NCI-H128 (cell line): ENCODE data around the gene KMT2C.
"Not testable (repeated sequence)": the region's sequence is repeated elsewhere in the genome, so short reads cannot be mapped to it uniquely, and the experiment has no call there.

Experiments used
- DNase-seq: peaks from one replicate; lab custom pipeline; 2025; ENCODE audit not compliant: unreplicated experiment; lab: John Stamatoyannopoulos, UW

KMT2C gene

DNA sequence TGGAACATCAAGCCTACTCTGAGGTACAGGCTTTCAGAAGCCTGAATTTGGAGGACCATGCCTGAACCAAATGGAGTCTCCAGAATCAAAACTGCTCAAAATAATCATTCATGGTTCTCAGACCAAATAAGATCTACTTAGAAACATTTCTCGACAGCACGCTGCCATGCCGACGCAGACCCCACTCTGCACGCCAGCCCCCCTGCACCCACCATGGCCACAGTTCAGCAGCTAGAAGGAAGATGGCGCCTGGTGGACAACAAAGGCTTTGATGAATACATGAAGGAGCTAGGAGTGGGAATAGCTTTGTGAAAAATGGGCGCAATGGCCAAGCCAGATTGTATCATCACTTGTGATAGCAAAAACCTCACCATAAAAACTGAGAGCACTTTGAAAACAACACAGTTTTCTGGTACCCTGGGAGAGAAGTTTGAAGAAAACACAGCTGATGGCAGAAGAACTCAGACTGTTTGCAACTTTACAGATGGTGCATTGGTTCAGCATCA lies 6.6 kb upstream of the KMT2C start:
- DNase-seq: no peak

DNA sequence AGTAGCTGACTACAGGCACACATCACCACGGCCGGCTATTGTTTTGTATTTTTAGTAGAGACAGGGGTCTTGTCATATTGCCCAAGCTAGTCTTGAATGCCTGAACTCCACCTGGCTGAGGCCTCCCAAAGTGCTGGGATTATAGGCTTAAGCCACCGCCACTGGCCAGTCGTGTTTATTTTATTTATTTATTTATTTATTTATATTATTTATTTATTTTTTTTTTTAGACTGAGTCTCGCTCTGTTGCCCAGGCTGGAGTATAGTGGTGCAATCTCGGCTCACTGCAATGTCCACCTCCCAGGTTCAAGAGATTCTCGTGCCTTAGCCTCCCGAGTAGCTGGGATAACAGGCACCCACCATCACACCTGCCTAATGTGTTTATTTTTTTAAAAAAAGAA lies 6.0 kb upstream of the KMT2C start:
- DNase-seq: not testable (repeated sequence)

DNA sequence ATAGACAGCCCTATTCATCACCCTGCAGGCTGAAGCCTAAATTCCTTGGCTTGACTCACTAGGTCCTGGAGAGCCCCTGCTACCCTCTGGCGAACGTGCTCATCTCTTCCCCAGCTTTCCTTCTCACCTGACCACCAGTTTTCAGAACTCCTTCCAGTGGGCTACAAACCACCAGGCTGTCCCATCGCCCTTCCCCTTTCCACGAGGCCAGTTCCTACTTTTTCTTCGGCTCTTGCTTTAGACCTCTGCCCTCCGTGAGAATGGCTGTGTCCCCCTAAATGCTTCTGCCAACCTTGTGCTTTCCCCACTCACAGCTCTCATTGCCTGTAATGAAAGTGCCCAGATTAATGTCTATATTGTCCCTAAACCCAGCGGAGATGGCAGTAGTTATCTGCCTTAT lies 5.4 kb upstream of the KMT2C start:
- not testable (repeated sequence) for DNase-seq

DNA sequence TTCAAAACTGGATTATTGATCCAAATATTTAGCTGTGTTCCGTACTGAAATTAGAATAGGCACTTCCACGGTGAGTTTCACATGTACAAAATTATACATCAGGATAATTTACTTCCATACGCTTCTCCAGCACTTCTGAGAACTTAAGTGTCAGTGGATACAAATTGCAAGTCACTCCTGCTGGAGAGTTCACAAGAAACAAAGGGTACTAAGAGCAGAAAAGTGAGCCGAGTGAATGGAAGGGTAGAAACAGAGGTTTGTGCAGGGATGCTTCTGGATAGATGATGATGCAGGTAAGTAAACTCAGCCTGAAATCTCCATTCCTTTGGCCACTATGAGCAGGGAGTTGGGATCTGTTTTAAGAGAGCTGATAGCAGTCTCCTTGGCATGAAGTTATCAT lies 2.2 kb upstream of the KMT2C start:
- DNase-seq: not testable (repeated sequence)

DNA sequence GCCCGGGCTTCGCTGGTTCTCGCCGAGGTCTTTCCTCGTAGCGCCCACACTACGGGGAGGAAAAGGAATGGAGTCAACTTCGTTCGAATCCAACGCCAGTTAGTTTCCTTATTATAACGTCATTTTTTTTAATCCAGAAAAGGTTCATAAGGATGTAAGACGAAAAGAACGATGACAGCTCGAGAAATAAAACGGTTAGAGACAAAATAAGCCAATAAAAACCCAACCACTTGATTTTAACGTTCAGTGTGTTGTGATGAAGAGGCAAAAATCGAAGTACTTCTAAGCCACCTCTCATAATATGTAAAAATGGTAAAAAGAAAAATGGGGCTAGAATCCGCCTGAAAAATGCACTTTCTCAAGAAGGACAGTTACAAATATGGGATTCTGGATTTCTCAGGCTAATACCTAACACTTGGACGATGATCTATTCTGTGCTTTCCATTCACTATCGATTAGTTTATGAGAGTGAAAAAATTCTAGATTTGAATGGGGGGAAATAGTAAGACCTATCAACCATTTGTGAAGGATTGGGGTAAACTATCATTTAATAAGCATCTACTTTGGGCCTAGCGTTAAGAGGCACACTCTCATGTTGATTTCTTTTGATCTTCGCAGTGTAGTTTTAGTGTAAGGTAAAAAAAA lies 1.2 kb upstream of the KMT2C start:
- not testable (repeated sequence) for DNase-seq

DNA sequence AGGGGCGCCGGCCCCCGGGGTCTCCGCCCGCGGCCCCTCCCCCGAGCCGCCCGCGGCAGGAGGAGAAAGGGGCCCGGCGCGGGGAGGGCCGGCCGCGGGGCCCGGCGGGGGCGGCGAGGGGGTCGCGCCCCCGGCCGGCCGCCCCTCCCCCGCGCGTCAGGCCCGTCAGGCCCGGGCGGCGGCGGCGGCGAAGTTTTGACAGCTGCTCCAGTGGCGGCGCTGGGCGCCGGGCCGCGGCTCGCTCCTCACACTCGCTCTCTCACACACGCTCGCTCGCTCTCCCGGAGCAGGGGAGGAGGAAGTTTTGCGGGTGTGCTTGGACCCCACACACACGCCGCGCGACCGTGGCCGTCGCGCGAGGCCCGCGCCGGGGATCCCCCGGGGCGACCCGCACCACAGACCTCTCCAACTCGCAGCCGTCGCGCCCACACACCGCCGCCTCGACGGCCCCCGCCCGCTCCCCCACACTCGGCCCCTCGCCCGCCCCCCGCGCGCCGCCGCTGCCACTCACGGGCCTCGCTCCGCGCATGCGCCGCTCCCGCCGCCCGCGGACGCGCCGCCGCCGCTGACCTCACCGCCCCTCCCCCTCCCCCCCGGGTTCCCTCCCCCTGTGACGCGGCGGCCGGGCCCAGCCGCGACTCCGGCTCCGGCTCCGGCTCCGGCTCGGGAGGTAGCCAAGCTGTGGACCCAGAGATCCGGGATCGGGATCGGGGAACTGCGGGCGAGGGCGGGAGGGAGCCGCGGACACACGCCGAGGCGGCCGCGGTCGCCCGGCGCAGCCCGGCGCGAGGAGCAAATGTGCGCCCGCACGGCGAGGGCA lies 518 bp upstream of the KMT2C start:
- peak; percentile 73 for DNase-seq

DNA sequence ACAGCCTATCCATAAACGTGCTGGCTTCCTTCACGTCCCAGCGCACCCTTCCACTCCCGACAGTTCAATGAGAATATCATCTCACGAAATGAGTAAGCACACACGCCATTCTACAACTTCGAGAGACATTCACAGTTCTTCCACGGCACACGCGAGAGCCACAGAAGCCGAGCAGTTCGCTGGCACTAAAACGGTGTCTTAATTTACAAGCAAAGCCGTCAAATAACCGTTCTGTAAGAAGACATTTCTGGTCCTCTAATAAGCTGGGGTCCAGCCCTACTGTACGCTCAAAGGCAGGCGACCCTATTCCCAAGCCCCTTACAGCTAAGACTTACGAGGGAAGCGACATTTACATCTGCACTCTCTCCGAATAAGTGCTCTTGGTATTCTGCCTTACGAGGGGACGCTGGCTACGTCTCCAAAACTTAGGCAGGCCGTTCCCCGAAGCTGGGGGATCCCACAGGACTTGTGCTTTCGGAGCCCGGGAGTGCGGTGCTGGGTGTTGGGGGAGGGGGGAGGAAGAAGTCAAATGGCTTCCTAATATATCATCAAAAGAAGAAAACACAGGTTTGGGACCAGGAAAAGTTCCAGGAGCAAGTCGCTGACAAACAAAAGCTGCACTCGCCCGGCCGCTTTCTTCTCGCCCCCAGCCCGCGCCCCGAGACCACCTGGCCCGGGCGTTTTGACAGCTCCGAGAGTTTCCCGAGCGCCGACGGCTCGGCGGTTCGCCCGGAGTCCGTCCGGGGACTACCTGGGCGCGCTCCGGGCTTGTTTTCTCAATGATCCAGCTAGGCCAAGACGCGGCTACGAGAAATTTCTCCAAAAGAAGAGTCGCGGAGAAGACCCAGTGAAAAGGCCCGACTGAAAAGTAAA lies 1.1 kb downstream of the KMT2C start:
- DNase-seq: not testable (repeated sequence)

DNA sequence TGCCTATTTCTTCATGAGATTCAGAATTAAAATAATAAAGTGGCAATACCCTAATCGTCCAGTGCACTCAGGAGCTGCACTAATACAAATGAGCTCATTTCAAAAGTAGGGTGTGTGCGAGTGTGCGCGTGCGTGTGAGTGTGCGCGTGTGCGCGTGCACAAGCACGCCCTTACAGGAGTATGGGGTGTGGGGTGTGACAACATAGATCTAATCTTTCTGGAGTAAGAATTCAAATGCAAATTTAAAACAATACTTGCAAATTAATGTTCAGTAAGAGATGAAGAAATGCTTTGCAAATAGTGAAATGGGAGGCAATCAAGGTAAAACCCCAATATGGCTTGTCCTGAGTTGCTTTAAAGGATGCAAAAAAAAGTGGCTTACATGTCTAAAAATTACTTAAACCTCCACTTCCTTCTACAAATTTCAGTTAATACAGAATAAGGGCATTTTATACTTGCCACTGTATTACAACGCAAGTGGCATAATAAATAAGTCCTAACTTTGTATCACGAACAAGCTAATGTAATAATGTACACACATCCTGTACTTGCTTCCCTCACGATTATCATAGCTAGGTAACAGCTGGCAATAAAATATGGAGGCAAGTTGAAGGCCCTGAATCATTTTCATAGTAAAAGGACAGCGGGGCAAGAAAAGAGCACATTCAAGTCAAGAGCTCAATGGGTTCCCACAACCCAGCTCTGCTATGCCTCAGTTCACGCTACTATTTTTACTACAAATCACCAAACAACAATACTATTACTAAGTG lies 1.9 kb downstream of the KMT2C start:
- not testable (repeated sequence) for DNase-seq

DNA sequence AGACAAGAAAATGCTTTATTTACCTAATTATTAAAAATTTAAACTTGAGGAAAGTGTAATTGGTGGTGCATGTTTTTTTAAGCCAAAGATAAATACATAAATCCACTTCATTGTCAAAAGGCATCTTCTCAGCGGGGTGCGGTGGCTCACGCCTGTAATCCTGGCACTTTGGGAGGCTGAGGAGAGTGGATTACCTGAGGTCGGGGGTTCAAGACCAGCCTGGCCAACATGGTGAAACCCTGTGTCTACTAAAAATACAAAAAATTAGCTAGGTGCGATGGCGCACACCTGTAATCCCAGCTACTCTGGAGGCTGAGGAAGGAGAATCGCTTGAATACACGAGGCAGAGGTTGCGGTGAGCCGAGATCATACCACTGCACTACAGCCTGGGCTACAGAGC lies 3.1 kb downstream of the KMT2C start:
- DNase-seq: not testable (repeated sequence)

DNA sequence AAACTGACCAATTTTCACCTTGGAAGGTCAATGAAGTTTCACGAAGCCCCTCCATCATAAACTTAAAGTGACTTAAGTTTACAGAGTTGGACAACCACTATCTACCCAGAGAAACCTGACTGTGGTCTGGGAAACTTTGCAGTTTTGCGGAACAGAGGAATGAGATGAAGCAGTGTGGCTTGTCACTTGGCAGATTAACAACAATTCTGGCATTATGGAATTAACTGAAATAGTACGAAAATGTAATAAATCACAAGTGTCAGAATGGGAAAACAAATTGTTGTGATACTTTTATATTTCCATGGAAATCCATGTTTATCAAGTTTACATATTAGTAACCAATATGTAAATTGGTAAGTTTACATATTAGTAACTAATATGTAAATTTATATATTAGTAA lies 4.9 kb downstream of the KMT2C start:
- no peak for DNase-seq

DNA sequence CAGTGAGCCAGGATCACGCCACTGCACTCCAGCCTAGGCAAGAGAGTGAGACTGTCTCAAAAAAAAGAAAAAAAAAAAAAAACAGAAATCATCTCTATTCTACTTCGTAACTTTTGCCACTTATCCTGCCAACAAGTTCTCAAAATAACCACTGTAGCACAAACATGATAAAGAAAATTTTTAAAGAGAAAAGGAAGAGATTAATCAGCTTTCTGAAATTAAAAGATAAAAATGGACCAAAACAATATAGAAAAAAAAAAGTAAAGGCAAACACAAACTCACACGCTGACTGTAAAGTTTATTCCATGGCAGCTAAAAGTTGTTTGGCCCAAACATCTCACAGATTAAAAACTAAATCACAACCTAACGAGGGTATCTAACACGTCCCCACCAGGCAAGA lies 5.7 kb downstream of the KMT2C start:
- DNase-seq: not testable (repeated sequence)

DNA sequence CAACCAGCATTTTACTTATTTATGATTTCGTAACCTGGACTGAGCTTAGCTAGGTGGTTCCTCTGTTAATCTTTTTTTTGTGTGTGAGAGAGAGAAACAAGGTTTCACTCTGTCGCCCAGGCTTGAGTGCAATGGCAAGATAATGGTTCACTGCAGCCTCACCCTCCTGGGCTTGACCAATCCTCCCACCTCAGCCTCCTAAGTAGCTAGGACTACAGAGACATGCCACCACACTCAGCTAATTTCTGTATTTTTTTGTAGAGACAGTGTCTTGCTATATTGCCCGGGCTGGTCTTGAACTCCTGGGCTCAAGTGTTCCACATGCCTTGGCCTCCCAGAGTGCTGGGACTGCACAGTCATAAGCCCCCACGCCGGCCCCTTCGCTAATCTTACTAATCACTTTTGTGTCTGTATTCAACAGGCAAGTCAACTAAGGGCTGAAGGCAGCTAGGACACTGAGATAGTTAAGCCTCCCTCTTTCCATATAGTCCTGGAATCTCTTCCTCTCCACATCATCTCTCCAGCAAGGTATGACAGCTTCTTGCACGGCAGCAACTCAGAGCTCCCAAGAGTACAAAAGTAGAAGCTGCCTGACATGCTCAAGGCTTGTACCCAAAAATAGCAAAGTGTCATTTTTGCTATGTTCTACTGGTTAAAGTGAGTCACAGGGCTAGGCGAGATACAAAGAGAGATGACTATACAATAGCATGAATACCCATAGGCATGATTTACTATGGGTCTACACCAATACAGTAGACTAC lies 11.3 kb downstream of the KMT2C start:
- DNase-seq: no peak

DNA sequence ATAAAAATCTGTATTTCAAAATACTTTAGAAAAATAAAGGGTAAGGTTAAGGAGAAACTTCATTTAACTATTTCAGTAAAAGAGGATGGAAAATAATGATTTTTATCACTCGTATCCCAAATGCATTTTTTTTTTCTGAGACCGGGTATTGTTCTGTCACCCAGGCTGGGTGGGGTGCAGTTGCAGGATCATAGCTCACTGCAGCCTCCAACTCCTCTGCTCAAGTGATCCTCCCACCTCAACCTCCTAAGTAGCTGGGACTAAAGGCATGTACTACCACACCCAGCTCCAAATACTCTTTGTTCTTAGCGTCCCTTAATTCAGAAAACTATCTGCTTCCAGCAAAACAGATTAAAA lies 11.8 kb downstream of the KMT2C start:
- DNase-seq: no peak

DNA sequence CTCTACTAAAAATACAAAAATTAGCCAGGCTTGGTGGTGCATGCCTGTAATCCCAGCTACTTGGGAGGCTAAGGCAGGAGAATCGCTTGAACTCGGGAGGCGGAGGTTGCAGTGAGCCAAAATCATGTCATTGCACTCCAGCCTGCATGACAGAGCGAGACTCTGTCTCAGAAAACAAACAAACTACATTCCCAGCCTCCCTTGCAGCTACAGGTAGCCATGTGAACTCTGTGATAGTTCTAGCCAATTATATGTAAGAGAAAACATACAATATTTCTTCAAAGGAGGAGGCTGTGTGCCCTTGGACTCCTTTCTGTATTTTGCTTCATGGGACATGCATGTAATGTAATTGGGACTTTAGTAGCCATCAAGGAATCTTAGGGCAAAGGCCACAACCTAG lies 12.6 kb downstream of the KMT2C start:
- DNase-seq: not testable (repeated sequence)

DNA sequence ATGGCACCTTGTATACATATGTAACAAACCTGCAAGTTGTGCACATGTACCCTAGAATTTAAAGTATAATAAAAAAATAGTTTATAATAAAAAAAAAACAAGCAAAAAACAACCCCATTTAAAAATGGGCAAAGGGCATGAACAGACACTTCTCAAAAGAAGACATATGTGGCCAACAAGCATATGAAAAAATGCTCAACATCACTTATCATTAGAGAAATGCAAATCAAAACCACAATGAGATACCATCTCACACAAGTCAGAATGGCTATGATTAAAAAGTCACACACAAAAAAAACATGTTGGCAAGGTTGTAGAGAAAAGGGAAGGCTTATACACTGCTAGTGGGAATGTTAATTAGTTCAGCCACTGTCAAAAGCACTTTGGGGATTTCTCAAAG lies 14.9 kb downstream of the KMT2C start:
- DNase-seq: not testable (repeated sequence)

DNA sequence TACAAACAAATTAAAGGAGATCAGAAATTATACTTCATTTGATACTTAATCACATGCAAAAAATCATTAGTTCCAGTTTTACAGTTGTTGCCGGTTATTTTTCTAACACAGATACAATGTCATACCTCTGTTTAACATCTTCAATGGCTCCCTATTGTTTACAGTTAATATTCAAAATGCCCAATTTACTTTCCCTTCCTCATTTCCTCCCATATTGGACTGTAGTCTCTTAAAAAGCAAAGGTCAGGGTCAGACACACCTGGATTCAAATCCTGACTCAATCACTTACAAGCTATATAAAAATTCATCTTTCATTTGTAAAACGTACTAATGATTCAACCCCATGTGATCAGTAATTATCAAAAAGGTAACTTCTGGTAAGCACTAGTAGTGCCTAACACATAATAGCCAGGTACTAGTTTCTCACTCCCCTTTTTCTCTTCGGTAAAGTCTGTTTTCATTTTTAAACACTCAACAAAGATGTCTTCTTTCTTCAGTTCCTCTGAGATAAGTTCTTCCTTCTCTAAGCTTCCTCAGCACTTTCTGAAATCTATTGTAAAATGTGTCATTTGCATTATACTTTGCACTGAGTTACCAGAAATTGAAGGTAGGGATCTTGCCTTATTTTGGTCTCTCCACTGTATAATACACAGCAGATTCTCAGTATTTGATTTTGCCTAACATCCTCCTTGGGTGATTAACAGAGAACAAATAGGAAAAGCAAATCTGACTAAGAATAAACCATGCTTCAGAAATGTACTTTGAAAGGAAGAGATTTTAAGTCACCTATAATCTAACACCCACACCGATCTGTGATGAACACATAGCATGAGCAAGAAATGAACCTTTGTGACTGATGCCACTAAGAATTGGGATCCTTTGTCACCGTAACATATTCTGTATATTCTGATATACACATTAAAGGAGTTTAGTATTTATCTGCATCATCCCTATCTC lies 16.1 kb downstream of the KMT2C start:
- no peak for DNase-seq

DNA sequence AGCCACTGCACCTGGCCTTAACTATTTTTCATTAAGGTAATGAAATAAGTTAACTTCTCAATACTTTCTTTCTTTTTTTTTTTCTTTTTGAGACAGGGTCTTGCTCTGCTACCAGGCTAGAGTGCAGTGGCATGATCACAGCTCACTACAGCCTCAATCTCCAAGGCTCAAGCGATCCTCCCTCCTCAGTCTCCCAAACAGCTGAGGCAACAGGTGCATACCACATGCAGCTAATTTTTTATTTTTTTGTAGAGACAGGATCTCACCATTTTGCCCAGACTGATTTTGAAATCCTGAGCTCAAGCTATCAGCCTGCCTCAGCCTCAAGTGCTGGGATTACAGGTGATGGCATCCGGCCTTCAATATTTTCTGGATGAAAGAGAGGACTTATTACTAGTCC lies 21.0 kb downstream of the KMT2C start:
- no peak for DNase-seq

DNA sequence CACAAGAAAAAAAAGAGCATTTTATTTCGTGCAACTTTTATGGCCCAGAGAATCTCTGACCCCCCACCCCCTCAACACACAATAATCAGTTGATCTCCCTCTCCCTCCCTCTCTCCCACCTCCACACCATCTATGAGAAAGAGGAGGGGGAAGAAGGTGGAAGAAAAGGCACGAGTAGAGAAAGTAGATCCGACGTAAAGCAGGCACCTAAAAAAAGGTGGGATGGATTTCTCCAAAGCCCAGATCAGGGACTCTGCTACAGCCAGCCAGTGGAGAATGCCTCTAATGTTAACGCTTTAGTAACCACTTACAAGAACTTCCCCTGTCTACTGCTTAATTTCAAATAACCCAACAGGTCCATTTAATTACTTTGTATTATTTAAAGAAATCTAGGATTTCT lies 24.4 kb downstream of the KMT2C start:
- DNase-seq: no peak

DNA sequence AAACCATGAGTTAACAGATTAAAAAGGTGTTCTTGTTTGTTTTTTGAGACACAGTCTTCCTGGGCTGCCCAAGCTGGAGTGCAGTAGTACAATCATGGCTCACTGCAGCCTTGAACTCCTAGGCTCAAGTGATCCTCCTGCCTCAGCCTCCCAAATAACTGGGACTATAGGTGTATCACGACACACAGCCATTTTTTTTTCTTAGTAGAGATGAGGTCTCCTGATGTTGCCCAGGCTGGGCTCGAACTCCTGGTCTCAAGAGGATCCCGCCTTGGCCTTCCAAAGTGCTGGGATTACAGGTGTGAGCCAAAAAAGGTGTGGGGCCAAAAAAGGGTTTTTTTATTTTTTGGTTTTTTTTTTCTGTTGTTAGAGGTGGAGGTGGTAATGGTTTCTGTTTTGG lies 29.3 kb downstream of the KMT2C start:
- no peak for DNase-seq
